Measurements from ENCODE around the gene SLC2A1.
"Not testable (repeated sequence)": the region's sequence is repeated elsewhere in the genome, so short reads cannot be mapped to it uniquely, and the experiment has no call there.

SLC2A1 gene

GRCh38 chr1:42924851-42925760, 33.6 kb downstream of the SLC2A1 start:
- Histone ChIP-seq H3K4me1 (ENCODE audit: insufficient read depth, low read length) (peaks cover 17% of the 10 kb centered on the region), H3K9me3 (ENCODE audit: insufficient read depth, low read depth, low read length) (no peaks in the 10 kb centered on the region), H3K36me3 (ENCODE audit: insufficient read depth, low read length) (peaks cover 47% of the 10 kb centered on the region), H3K9ac (ENCODE audit: low read depth, low read length) (peak overlapping the region; percentile 79), H3K4me3 (ENCODE audit: low read length) (peak overlapping the region; percentile 52), H3K27ac (ENCODE audit: low read depth, low read length) (peak overlapping the region; percentile 87; the same call in 1 of the 2 replicates), H3K27me3 (ENCODE audit: insufficient read depth, low read length) (no peaks in the 10 kb centered on the region)
- WGBS, result 12% methylated on average over 11 of the region's 19 CpGs

GRCh38 chr1:42924082-42924850, 34.4 kb downstream of the SLC2A1 start:
- peaks cover 39% of the 10 kb centered on the region for H3K36me3 ChIP-seq (ENCODE audit: insufficient read depth, low read length)
- H3K4me1 ChIP-seq (ENCODE audit: insufficient read depth, low read length), result peaks cover 17% of the 10 kb centered on the region
- peak overlapping the region; percentile 52 for H3K4me3 ChIP-seq (ENCODE audit: low read length)
- H3K27ac ChIP-seq (ENCODE audit: low read depth, low read length), result peak overlapping the region; percentile 87
- H3K9ac ChIP-seq (ENCODE audit: low read depth, low read length), result peak overlapping the region; percentile 79
- under 1% methylated on average over 59 of the region's 62 CpGs for WGBS
- no peaks in the 10 kb centered on the region for H3K9me3 ChIP-seq (ENCODE audit: insufficient read depth, low read depth, low read length)
- no peaks in the 10 kb centered on the region for H3K27me3 ChIP-seq (ENCODE audit: insufficient read depth, low read length)

GRCh38 chr1:42923367-42924081, 35.1 kb downstream of the SLC2A1 start:
- Histone ChIP-seq H3K9me3 (ENCODE audit: insufficient read depth, low read depth, low read length) (no peaks in the 10 kb centered on the region), H3K27ac (ENCODE audit: low read depth, low read length) (peak overlapping the region; percentile 87; the same call in 1 of the 2 replicates), H3K36me3 (ENCODE audit: insufficient read depth, low read length) (peaks cover 31% of the 10 kb centered on the region), H3K27me3 (ENCODE audit: insufficient read depth, low read length) (no peaks in the 10 kb centered on the region), H3K9ac (ENCODE audit: low read depth, low read length) (peak overlapping the region; percentile 30), H3K4me3 (ENCODE audit: low read length) (peak overlapping the region; percentile 52), H3K4me1 (ENCODE audit: insufficient read depth, low read length) (peaks cover 17% of the 10 kb centered on the region)
- WGBS, result 25% methylated on average over 10 of the region's 14 CpGs

GRCh38 chr1:42922687-42923366, 35.8 kb downstream of the SLC2A1 start:
- Histone ChIP-seq H3K36me3 (ENCODE audit: insufficient read depth, low read length) (peaks cover 24% of the 10 kb centered on the region), H3K4me1 (ENCODE audit: insufficient read depth, low read length) (peaks cover 17% of the 10 kb centered on the region), H3K4me3 (ENCODE audit: low read length) (no peak overlapping the region), H3K9me3 (ENCODE audit: insufficient read depth, low read depth, low read length) (peaks cover 3% of the 10 kb centered on the region; the same call in 1 of the 2 replicates), H3K27me3 (ENCODE audit: insufficient read depth, low read length) (no peaks in the 10 kb centered on the region), H3K9ac (ENCODE audit: low read depth, low read length) (no peak overlapping the region), H3K27ac (ENCODE audit: low read depth, low read length) (no peak overlapping the region; the same call in 1 of the 2 replicates)
- 28% methylated on average over 4 of the region's 4 CpGs for WGBS

- no peak overlapping the region for H3K27ac ChIP-seq (ENCODE audit: low read depth, low read length)
- H3K9me3 ChIP-seq (ENCODE audit: insufficient read depth, low read depth, low read length), result peaks cover 14% of the 10 kb centered on the region
- H3K36me3 ChIP-seq (ENCODE audit: insufficient read depth, low read length), result peaks cover 14% of the 10 kb centered on the region
- H3K4me1 ChIP-seq (ENCODE audit: insufficient read depth, low read length), result peaks cover 17% of the 10 kb centered on the region
- H3K4me3 ChIP-seq (ENCODE audit: low read length), result no peak overlapping the region
- no peak overlapping the region for H3K9ac ChIP-seq (ENCODE audit: low read depth, low read length)
- 94% methylated on average over 4 of the region's 4 CpGs for WGBS
- H3K27me3 ChIP-seq (ENCODE audit: insufficient read depth, low read length), result no peaks in the 10 kb centered on the region
These were observed 36.9 kb downstream of the SLC2A1 start for GRCh38 chr1:42921769-42922168.

- not testable (repeated sequence) for H3K4me3 ChIP-seq (ENCODE audit: low read length); H3K4me1 ChIP-seq (ENCODE audit: insufficient read depth, low read length); H3K27me3 ChIP-seq (ENCODE audit: insufficient read depth, low read length); H3K36me3 ChIP-seq (ENCODE audit: insufficient read depth, low read length); H3K9ac ChIP-seq (ENCODE audit: low read depth, low read length); H3K27ac ChIP-seq (ENCODE audit: low read depth, low read length)
- 97% methylated on average over 5 of the region's 5 CpGs for WGBS
- H3K9me3 ChIP-seq (ENCODE audit: insufficient read depth, low read depth, low read length), result peaks cover 14% of the 10 kb centered on the region
These were observed 39.0 kb downstream of the SLC2A1 start for GRCh38 chr1:42919651-42920050.

GRCh38 chr1:42917241-42917495, 41.5 kb downstream of the SLC2A1 start:
- Histone ChIP-seq H3K27ac (ENCODE audit: low read depth, low read length) (no peak overlapping the region), H3K4me3 (ENCODE audit: low read length) (no peak overlapping the region), H3K9me3 (ENCODE audit: insufficient read depth, low read depth, low read length) (peaks cover 17% of the 10 kb centered on the region), H3K4me1 (ENCODE audit: insufficient read depth, low read length) (no peaks in the 10 kb centered on the region), H3K36me3 (ENCODE audit: insufficient read depth, low read length) (no peaks in the 10 kb centered on the region), H3K9ac (ENCODE audit: low read depth, low read length) (no peak overlapping the region), H3K27me3 (ENCODE audit: insufficient read depth, low read length) (no peaks in the 10 kb centered on the region)
- 96% methylated on average over 15 of the region's 15 CpGs for WGBS

GRCh38 chr1:42915456-42915855, 43.2 kb downstream of the SLC2A1 start:
- H3K4me3 ChIP-seq (ENCODE audit: low read length), result no peak overlapping the region
- no peaks in the 10 kb centered on the region for H3K4me1 ChIP-seq (ENCODE audit: insufficient read depth, low read length)
- 96% methylated on average over 3 of the region's 3 CpGs for WGBS
- no peaks in the 10 kb centered on the region for H3K36me3 ChIP-seq (ENCODE audit: insufficient read depth, low read length)
- H3K27me3 ChIP-seq (ENCODE audit: insufficient read depth, low read length), result no peaks in the 10 kb centered on the region
- peaks cover 17% of the 10 kb centered on the region for H3K9me3 ChIP-seq (ENCODE audit: insufficient read depth, low read depth, low read length)
- H3K9ac ChIP-seq (ENCODE audit: low read depth, low read length), result no peak overlapping the region
- H3K27ac ChIP-seq (ENCODE audit: low read depth, low read length), result no peak overlapping the region

- no peaks in the 10 kb centered on the region for H3K27me3 ChIP-seq (ENCODE audit: insufficient read depth, low read length)
- H3K36me3 ChIP-seq (ENCODE audit: insufficient read depth, low read length), result no peaks in the 10 kb centered on the region
- H3K4me1 ChIP-seq (ENCODE audit: insufficient read depth, low read length), result no peaks in the 10 kb centered on the region
- H3K27ac ChIP-seq (ENCODE audit: low read depth, low read length), result no peak overlapping the region
- no peak overlapping the region for H3K9ac ChIP-seq (ENCODE audit: low read depth, low read length)
- 96% methylated on average over 2 of the region's 2 CpGs for WGBS
- H3K4me3 ChIP-seq (ENCODE audit: low read length), result no peak overlapping the region
- H3K9me3 ChIP-seq (ENCODE audit: insufficient read depth, low read depth, low read length), result peaks cover 17% of the 10 kb centered on the region
These were observed 44.5 kb downstream of the SLC2A1 start for GRCh38 chr1:42914092-42914627.

GRCh38 chr1:42913426-42914091, 45.1 kb downstream of the SLC2A1 start:
- Histone ChIP-seq H3K27ac (ENCODE audit: low read depth, low read length) (no peak overlapping the region), H3K36me3 (ENCODE audit: insufficient read depth, low read length) (no peaks in the 10 kb centered on the region), H3K4me1 (ENCODE audit: insufficient read depth, low read length) (no peaks in the 10 kb centered on the region), H3K4me3 (ENCODE audit: low read length) (no peak overlapping the region), H3K9me3 (ENCODE audit: insufficient read depth, low read depth, low read length) (peaks cover 17% of the 10 kb centered on the region), H3K27me3 (ENCODE audit: insufficient read depth, low read length) (no peaks in the 10 kb centered on the region), H3K9ac (ENCODE audit: low read depth, low read length) (no peak overlapping the region)
- WGBS, result 61% methylated on average over 5 of the region's 5 CpGs

Data from HUES64 (cell line).